Neuronal stem cell (in vitro differentiated cells): Measurements from ENCODE around the gene SLC10A6.

Experiments
- DNase-seq: peaks from one replicate; pipeline ENCODE4 v3.0.0-alpha.2; 2013; ENCODE audit warnings: low spot score
- H2AFZ ChIP-seq: one replicate; pipeline ENCODE4 v1.6.1; 2013; ENCODE audit warnings: mild to moderate bottlenecking, low read length, inconsistent platforms
- H2AK5ac ChIP-seq: 2 replicates; pipeline ENCODE4 v1.6.1; 2013; ENCODE audit warnings: low read depth, mild to moderate bottlenecking, inconsistent platforms, low read length, moderate library complexity, mixed read lengths
- H2BK120ac ChIP-seq: 2 replicates; pipeline ENCODE4 v1.6.1; 2013; ENCODE audit warnings: low read depth, mild to moderate bottlenecking, inconsistent platforms, low read length, moderate library complexity, mixed read lengths
- H2BK12ac ChIP-seq: one replicate; pipeline ENCODE4 v1.6.1; 2013; ENCODE audit warnings: low read length, inconsistent platforms
- H2BK15ac ChIP-seq: 2 replicates; pipeline ENCODE4 v1.6.1; 2013; ENCODE audit warnings: mild to moderate bottlenecking, low read length, inconsistent platforms, mixed read lengths
- H2BK5ac ChIP-seq: one replicate; pipeline ENCODE4 v1.6.1; 2013; ENCODE audit warnings: inconsistent platforms, mild to moderate bottlenecking, low read length, moderate library complexity
- H3K14ac ChIP-seq: one replicate; pipeline ENCODE4 v1.6.1; 2013; ENCODE audit warnings: low read length, inconsistent platforms
- H3K18ac ChIP-seq: 2 replicates; pipeline ENCODE4 v1.6.1; 2013; ENCODE audit warnings: low read length, inconsistent platforms
- H3K23ac ChIP-seq: 2 replicates; pipeline ENCODE4 v1.6.1; 2013; ENCODE audit warnings: low read depth, mild to moderate bottlenecking, mixed read lengths, low read length, inconsistent platforms; ENCODE audit not compliant: poor library complexity
- H3K27ac ChIP-seq: replicated peaks from 3 replicates; pipeline ENCODE4 v1.5.1; 2013; ENCODE audit warnings: low read length, inconsistent platforms
- H3K27me3 ChIP-seq, 3 experiments: 2 replicates each; pipeline ENCODE4 v1.6.1; 2013; ENCODE audit warnings: low read length in 3 of 3, mild to moderate bottlenecking in 2 of 3, inconsistent platforms in 1 of 3, low read depth in 1 of 3, mixed read lengths in 1 of 3, moderate library complexity in 1 of 3; ENCODE audit not compliant: control insufficient read depth in 3 of 3, insufficient read depth in 3 of 3
- H3K36me3 ChIP-seq, 2 donors: replicated peaks in 1 of 2; 2 replicates each; pipeline ENCODE4 v1.6.1; 2013; ENCODE audit warnings: low read length in 2 of 2; ENCODE audit not compliant: control insufficient read depth in 2 of 2, insufficient read depth in 2 of 2
- H3K4ac ChIP-seq: 2 replicates; pipeline ENCODE4 v1.6.1; 2013; ENCODE audit warnings: inconsistent platforms, mild to moderate bottlenecking, low read length, moderate library complexity
- H3K4me1 ChIP-seq, 2 donors: 1 replicate in 1 of 2; 2 replicates in 1 of 2; pipeline ENCODE4 v1.6.1; 2013; ENCODE audit warnings: low read length in 2 of 2, low read depth in 1 of 2; ENCODE audit not compliant: control insufficient read depth in 2 of 2, insufficient read depth in 1 of 2
- H3K4me2 ChIP-seq: one replicate; pipeline ENCODE4 v1.6.1; 2013; ENCODE audit warnings: mild to moderate bottlenecking, low read length, inconsistent platforms; ENCODE audit not compliant: insufficient read depth, poor library complexity, severe bottlenecking
- H3K4me3 ChIP-seq, 2 donors: 2 replicates each; pipeline ENCODE4 v1.5.1; 2013; ENCODE audit warnings: low read length in 2 of 2, mild to moderate bottlenecking in 2 of 2, inconsistent platforms in 1 of 2, moderate library complexity in 1 of 2
- H3K79me1 ChIP-seq: one replicate; pipeline ENCODE4 v1.6.1; 2013; ENCODE audit warnings: low read depth, mild to moderate bottlenecking, inconsistent platforms, low read length, moderate library complexity
- H3K9ac ChIP-seq: one replicate; pipeline ENCODE4 v1.6.1; 2013; ENCODE audit warnings: mild to moderate bottlenecking, low read depth, low read length, inconsistent platforms; ENCODE audit not compliant: poor library complexity
- H3K9me3 ChIP-seq, 2 donors: replicated peaks in 1 of 2; 2 replicates each; pipeline versions ENCODE3 to v1.6.1; 2013; ENCODE audit warnings: low read length in 2 of 2, mild to moderate bottlenecking in 2 of 2, inconsistent platforms in 1 of 2, low read depth in 1 of 2, mixed read lengths in 1 of 2, moderate library complexity in 1 of 2; ENCODE audit not compliant: control insufficient read depth in 2 of 2, insufficient read depth in 1 of 2
- H4K8ac ChIP-seq: one replicate; pipeline ENCODE4 v1.6.1; 2013; ENCODE audit warnings: low read depth, mild to moderate bottlenecking, inconsistent platforms, low read length, moderate library complexity
- H4K91ac ChIP-seq: one replicate; pipeline ENCODE4 v1.6.1; 2013; ENCODE audit warnings: low read length, low read depth, mild to moderate bottlenecking, inconsistent platforms; ENCODE audit not compliant: poor library complexity
- WGBS, 2 donors: extraction: QIAGEN DNeasy Blood & Tissue Kit; methylation state at CpG; one replicate each; pipeline ENCODE4 v1.1.7; 2013; ENCODE audit warnings: missing lambda C conversion rate in 2 of 2, mixed read lengths in 1 of 2; ENCODE audit not compliant: insufficient read length in 2 of 2, insufficient replicate concordance in 1 of 2; ENCODE audit errors: extremely low coverage in 2 of 2; 5-methylcytosine and 5-hydroxymethylcytosine counted together

Gene SLC10A6

DNA sequence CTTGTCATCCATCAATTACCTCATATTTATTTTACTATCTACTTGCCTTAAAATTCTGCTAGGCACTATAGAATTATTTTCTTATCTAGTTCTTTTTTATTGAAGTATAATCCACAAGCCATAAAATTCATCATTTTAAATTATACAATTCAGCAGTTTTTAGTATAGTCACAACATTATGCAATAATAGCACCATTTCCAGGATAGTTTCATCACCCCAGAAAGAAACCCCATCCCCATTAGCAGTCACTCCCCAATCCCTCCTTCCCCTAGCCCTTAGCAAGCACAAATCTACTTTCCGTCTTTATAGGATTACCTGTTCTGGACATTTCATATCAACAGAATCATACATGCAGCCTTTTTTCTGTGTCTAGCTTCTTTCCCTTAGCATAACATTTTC is 15.6 kb downstream of the SLC10A6 start:
- H4K91ac ChIP-seq: no peak overlapping the region
- H2BK15ac ChIP-seq: no peak overlapping the region
- H3K27ac ChIP-seq: no peak overlapping the region
- WGBS, 2 donors: no CpG with 5 or more reads among the region's 1 CpG
- H3K79me1 ChIP-seq: no peaks in the 10 kb centered on the region
- no peak overlapping the region for H2BK12ac ChIP-seq
- peaks cover 0 to 2% of the 10 kb centered on the region in 2 donors for H3K4me1 ChIP-seq
- H3K27me3 ChIP-seq: peaks cover 0 to 3% (median 0%) of the 10 kb centered on the region in 3 experiments
- no peaks in the 10 kb centered on the region for H3K36me3 ChIP-seq
- H2BK120ac ChIP-seq: no peak overlapping the region
- H3K4ac ChIP-seq: no peak overlapping the region
- no peak overlapping the region for H3K4me3 ChIP-seq
- H3K9me3 ChIP-seq: peaks cover 0 to 2% of the 10 kb centered on the region in 2 donors
- no peak overlapping the region for H2AK5ac ChIP-seq
- no peak overlapping the region for H3K4me2 ChIP-seq
- no peak overlapping the region for H2BK5ac ChIP-seq
- no peak overlapping the region for H3K14ac ChIP-seq
- no peak overlapping the region for H3K9ac ChIP-seq
- no peak overlapping the region for H4K8ac ChIP-seq
- no peak overlapping the region for H2AFZ ChIP-seq
- H3K23ac ChIP-seq: no peak overlapping the region
- DNase-seq: no peak
- no peak overlapping the region for H3K18ac ChIP-seq

DNA sequence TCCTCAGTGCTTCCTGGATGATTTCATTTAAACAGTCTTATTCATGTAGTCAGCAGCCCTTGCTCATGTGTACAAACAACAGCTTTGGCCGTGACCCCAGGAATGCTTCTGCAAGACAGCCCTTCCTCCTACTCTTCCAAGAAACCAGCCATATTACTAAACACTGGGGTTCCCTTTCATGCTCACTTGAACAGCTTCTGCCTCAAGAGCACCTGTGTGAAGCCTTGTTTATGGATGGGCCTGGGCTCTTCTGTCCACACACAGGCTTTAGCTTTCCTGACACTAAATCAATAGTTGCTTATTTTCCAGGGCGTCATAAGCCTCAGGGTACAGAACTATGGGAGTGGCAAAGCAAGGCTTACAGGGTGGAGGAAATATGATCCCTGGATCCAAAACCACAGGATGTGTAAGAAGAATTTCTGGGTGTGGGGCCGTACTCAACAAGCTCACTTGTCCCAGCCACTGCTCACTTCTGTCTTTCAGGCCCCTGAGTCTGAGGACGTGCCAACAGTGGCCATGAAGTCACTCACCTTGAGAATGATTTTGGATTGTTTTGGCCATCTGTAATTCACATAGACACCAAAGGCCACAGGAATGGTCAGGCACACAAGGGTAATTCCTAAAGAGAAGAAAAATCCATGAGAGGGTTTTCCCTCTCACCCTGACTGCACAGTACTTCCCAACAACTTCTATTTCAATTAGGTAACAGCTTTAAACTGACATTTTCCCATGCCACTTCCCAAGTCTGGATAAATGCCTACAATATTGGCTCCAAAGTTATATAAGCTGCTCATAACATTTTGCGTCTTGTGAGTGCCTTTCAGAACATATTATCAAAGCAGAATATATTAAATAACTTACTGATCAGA is 17.7 kb downstream of the SLC10A6 start:
- Histone ChIP-seq H3K4ac (no peak overlapping the region), H3K9me3 (peaks cover 0 to 2% of the 10 kb centered on the region in 2 donors), H3K27ac (no peak overlapping the region), H3K27me3 (no peaks in the 10 kb centered on the region), H3K36me3 (no peaks in the 10 kb centered on the region), H3K79me1 (no peaks in the 10 kb centered on the region), H4K91ac (no peak overlapping the region), H2BK5ac (no peak overlapping the region), H2BK120ac (no peak overlapping the region), H3K4me2 (no peak overlapping the region), H2BK12ac (no peak overlapping the region), H2AFZ (peak overlapping the region; percentile 42), H4K8ac (no peak overlapping the region), H2AK5ac (no peak overlapping the region), H2BK15ac (no peak overlapping the region), H3K14ac (no peak overlapping the region), H3K4me3 (no peak overlapping the region), H3K4me1 (peaks cover 0 to 2% of the 10 kb centered on the region in 2 donors), H3K18ac (no peak overlapping the region), H3K9ac (no peak overlapping the region), H3K23ac (no peak overlapping the region)
- no peak for DNase-seq
- no CpG with 5 or more reads among the region's 5 CpGs for WGBS, 2 donors

GRCh38 chr4:86825511-86825910 is 23.7 kb downstream of the SLC10A6 start:
- no peak overlapping the region for H3K4ac ChIP-seq
- H3K18ac ChIP-seq: no peak overlapping the region
- no peak overlapping the region for H4K91ac ChIP-seq
- no peak for DNase-seq
- H3K23ac ChIP-seq: no peak overlapping the region
- H3K9me3 ChIP-seq: no peaks in the 10 kb centered on the region
- H3K4me3 ChIP-seq: no peak overlapping the region
- H3K9ac ChIP-seq: no peak overlapping the region
- H2BK5ac ChIP-seq: no peak overlapping the region
- no peak overlapping the region for H2AK5ac ChIP-seq
- no peaks in the 10 kb centered on the region for H3K36me3 ChIP-seq
- H3K27ac ChIP-seq: no peak overlapping the region
- no peak overlapping the region for H2BK120ac ChIP-seq
- H3K79me1 ChIP-seq: no peaks in the 10 kb centered on the region
- no peak overlapping the region for H3K14ac ChIP-seq
- H3K4me1 ChIP-seq: no peaks in the 10 kb centered on the region
- no peaks in the 10 kb centered on the region for H3K27me3 ChIP-seq
- no peak overlapping the region for H3K4me2 ChIP-seq
- H2AFZ ChIP-seq: no peak overlapping the region
- H2BK12ac ChIP-seq: no peak overlapping the region
- no CpG with 5 or more reads among the region's 3 CpGs for WGBS, 2 donors
- H4K8ac ChIP-seq: no peak overlapping the region
- no peak overlapping the region for H2BK15ac ChIP-seq

DNA sequence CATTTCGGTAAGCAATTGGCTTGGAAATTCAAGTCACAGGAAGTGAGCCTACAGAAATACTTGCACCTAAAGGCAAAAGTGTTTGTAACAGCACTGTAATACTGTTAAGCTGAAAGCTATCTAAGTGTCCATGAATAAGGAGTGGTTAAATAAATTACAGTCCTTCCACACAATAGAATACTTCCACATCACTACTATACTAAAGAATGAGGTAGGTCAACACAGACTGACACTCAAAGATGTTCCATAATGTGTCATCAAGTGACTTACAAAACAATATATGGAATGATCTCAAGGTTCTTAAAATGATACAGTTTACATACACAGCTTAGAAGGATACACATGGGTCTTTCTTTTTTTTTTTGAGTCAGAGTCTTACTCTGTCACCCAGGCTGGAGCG is 27.0 kb downstream of the SLC10A6 start:
- H3K18ac ChIP-seq: no peak overlapping the region
- H2BK15ac ChIP-seq: no peak overlapping the region
- no peak overlapping the region for H2BK12ac ChIP-seq
- no peaks in the 10 kb centered on the region for H3K9me3 ChIP-seq
- peaks cover 0 to 4% of the 10 kb centered on the region in 2 donors for H3K4me1 ChIP-seq
- no peak overlapping the region for H3K27ac ChIP-seq
- H3K4me3 ChIP-seq: no peak overlapping the region
- H3K4ac ChIP-seq: no peak overlapping the region
- H3K27me3 ChIP-seq: no peaks in the 10 kb centered on the region
- H3K4me2 ChIP-seq: no peak overlapping the region
- H2AFZ ChIP-seq: no peak overlapping the region
- H3K9ac ChIP-seq: no peak overlapping the region
- no peak overlapping the region for H4K91ac ChIP-seq
- no peak overlapping the region for H2BK120ac ChIP-seq
- H2BK5ac ChIP-seq: no peak overlapping the region
- H3K14ac ChIP-seq: no peak overlapping the region
- H4K8ac ChIP-seq: no peak overlapping the region
- H2AK5ac ChIP-seq: no peak overlapping the region
- peaks cover 0 to 9% of the 10 kb centered on the region in 2 donors for H3K36me3 ChIP-seq
- no peaks in the 10 kb centered on the region for H3K79me1 ChIP-seq
- WGBS, 2 donors: no CpG with 5 or more reads among the region's 2 CpGs
- DNase-seq: no peak
- H3K23ac ChIP-seq: no peak overlapping the region
